Measurements from ENCODE around the gene RGS11.

DNA sequence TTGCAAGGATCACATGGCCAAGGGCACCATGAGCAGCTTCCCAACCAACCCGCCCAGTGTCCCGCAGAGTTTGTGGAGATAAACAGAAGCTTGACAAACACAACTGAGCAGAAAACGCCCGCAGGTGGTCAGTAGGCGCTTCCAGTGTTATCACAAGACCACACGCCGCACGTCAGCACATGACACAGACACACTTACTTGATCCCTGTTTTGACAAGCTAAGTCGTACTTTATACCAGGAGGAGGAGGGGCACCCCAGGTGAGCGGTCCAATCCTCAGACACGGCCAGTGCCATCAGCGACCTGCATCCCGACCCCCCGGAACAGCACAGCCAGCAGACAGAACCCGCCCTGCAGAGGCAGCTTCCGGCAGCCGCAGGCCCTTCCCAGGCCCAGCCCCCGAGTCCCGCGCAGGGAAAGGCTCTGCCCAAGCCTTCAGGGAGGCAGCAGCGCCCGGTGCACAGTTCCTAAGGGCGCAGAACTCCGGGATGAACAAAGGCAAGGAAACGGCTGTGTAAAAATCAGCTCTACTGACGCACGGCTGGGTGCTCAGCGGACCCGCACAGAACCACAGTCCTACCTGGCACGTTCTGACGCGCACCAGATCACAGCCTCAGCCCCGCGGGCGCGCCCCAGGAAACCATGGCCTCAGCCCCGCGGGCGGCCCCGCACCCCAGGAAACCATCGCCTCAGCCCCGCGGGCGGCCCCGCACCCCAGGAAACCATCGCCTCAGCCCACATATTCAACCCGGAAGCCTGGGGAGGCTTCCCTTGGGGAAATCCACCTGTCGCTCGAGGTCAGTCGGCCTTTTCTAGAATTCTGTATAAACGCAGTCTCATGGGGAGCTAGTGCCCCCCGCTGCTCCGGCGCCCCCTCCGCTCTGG is 48.9 kb upstream of the RGS11 start:
- TF ChIP-seq, protein P1, sequence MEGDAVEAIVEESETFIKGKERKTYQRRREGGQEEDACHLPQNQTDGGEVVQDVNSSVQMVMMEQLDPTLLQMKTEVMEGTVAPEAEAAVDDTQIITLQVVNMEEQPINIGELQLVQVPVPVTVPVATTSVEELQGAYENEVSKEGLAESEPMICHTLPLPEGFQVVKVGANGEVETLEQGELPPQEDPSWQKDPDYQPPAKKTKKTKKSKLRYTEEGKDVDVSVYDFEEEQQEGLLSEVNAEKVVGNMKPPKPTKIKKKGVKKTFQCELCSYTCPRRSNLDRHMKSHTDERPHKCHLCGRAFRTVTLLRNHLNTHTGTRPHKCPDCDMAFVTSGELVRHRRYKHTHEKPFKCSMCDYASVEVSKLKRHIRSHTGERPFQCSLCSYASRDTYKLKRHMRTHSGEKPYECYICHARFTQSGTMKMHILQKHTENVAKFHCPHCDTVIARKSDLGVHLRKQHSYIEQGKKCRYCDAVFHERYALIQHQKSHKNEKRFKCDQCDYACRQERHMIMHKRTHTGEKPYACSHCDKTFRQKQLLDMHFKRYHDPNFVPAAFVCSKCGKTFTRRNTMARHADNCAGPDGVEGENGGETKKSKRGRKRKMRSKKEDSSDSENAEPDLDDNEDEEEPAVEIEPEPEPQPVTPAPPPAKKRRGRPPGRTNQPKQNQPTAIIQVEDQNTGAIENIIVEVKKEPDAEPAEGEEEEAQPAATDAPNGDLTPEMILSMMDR (IDR thresholded peaks at IDR 0.05): no peak
- TF ChIP-seq POLR2A (IDR thresholded peaks at IDR 0.05): no peak

All from breast epithelium (tissue), 3 donors.